ENCODE data around the gene DVL2.

Gene DVL2

DNA sequence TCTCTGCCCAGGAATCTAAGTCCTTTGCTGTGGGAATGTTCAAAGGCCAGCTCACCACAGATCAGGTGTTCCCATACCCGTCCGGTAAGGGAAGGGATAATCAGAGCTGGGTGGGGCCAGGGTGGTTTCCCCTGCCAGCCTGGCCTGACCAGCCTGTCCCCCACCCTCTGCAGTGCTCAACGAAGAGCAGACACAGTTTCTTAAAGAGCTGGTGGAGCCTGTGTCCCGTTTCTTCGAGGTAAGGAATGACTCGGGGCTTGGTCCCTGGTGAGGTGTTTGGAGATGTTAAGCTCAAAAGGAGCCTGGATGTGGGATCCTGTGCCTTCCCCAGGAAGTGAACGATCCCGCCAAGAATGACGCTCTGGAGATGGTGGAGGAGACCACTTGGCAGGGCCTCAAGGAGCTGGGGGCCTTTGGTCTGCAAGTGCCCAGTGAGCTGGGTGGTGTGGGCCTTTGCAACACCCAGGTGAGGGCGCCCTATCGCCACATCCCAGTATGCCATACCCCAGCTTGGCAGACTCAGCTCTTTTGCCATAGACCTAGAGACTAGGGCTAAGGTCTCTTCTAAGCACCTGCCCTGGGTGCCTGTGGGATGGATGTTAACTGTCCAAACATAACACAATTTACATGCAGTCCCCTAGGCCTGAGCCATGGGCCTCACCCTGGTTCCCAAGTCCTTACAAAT, 13.6 kb downstream of the DVL2 start:
- in situ Hi-C loops (cut with HindIII; ENCODE audit: low sequenced_read_pairs), result no loop called here

DNA sequence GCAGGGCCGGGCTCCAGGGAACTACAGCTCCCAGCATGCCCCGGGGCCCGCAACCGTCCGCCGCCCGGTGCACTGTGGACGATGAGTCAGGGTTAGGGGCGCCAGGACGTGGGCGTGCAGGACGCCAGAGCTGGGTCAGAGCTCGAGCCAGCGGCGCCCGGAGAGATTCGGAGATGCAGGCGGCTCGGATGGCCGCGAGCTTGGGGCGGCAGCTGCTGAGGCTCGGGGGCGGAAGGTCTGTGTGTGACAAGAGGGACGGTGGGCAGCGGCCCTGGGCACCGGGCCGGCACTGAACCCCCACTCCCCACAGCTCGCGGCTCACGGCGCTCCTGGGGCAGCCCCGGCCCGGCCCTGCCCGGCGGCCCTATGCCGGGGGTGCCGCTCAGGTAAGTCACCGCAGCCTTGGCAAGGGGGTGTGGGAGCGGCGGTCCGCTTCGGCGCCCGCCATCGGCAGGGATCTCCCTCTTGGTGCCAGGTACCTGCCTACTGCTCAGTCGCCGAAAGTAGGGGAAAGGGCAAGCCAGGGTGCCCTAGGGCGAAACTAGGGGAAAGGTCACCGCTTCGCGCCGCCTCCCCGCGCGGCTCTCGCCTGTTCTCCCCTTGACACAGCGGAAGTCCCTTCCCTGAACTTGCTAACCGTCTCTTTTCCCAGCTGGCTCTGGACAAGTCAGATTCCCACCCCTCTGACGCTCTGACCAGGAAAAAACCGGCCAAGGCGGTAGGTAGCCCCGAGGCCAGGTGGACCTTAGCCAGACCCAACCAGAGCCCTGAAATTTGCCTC, 14.3 kb downstream of the DVL2 start, which contains the start of the genes ACADVL and DLG4:
TSS of gene ACADVL (plus strand) at position 127 of the 781 bp plus-strand sequence. CDS start at position 174, 47 bp downstream.
TSS of gene DLG4 (minus strand) at position 25 of the 781 bp plus-strand sequence.
- in situ Hi-C loops (cut with HindIII; ENCODE audit: low sequenced_read_pairs), result no loop called here

DNA sequence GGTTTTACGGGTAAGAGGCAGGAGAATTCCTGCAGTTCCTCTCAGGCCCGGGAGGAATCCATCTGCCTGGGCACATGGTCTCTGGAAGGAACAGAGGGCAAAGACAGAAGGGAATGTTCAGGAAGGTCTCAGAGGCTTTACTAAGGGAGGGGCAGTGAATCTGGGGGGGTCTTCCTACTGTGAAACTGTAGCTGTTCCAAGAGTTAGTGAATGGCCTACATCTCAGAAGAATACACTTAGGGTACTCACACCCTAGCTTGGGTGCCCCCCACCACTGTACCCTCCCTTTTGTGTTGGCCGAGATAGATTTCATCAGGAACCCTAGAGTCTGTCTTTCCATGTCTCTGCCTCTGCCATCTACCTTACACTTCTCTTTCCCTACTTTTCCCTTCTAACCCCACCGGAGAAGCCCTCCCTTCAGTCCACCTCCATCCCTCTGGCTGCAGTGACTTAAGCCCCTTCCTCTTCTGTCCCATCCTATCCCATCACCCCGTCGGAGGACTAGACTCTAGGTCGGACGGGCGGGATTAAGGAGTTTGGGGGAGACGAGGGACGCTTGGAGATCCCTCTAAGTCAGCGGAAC, 15.0 kb downstream of the DVL2 start:
- in situ Hi-C loops (cut with HindIII; ENCODE audit: low sequenced_read_pairs), result no loop called here

DNA sequence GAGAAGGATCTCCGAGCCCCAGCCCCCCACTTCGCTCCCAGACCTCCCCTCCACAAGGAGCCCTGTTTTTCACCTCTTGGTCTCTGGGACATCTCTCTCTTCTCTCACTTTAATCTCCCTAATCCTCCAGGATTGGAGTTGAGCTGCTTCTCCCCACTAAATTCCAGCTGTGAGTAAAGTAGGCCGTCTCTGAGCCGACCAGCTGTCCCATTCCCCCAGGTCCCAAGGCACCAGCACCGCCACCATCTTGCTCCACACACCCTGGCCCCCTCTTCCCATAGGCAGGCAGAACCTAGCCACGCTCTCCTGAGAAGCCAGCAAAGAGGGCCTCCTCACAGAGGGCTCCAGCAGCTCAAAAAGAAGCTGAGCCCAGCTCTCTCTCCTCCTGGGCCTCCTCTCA, 15.6 kb downstream of the DVL2 start:
- in situ Hi-C loops (cut with HindIII; ENCODE audit: low sequenced_read_pairs), result no loop called here

DNA sequence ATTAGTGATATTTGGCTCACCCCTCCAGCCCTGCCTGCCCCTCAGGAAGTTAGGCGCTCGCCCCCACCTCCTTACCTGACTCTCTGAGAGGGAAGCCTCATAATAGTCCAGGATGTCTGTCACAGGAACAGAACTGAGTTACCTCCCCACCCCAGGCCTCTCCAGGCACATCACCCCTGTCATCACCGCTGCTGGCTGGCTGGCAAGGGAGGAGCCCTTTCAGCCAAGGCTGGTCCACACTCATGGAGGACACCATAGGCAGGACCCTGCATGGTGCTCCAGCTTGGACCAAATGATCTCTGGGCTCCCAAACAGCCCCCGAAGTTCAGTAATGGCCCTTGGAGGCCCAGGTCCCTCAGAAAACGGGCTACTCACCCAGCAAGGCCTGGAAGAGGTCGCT, 16.2 kb downstream of the DVL2 start:
- in situ Hi-C loops (cut with HindIII; ENCODE audit: low sequenced_read_pairs), result no loop called here

DNA sequence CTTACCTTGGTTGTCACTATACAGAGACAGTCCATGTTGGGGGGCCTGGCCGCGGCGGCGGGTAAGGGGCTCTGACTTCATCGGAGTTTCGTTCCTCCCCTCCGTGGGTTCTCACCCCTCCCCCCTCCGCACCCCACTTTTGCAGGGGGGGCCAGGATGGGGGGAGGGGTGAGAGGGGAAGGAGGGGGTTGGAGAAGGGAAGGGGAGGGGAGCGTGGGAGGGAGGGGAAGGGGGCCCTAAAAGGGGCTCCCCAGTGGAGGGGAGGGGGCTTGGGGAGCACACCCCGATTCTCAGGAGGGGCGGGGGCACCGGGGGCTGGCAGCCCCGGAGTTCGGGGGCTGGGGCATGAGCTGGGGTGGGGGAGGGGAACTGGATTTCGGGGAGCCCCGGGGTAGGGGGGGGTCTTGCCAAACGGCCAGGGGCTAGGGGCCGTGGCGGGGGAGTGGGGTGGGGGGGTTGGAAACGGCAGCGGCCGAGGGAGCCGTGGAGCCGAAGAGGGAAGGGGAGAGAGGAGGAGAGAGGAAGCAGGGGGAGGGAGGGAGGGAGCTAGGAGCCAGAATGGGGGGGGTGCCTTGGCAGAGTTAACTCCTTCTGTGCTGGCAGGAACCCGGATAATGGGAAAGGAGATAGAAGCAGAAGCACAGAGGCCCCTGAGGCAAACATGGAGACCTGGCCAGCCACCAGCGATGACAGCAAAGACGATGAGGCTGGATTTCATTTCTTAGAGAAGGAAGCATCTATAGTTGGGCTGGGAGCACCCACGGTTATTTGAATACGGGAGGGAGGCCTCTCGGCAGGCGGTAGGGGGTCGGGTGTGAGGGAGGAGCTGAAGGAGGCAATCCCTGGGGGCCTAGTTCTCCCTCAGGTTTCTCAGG, 17.0 kb downstream of the DVL2 start:
- in situ Hi-C loops (cut with HindIII; ENCODE audit: low sequenced_read_pairs), result no loop called here

DNA sequence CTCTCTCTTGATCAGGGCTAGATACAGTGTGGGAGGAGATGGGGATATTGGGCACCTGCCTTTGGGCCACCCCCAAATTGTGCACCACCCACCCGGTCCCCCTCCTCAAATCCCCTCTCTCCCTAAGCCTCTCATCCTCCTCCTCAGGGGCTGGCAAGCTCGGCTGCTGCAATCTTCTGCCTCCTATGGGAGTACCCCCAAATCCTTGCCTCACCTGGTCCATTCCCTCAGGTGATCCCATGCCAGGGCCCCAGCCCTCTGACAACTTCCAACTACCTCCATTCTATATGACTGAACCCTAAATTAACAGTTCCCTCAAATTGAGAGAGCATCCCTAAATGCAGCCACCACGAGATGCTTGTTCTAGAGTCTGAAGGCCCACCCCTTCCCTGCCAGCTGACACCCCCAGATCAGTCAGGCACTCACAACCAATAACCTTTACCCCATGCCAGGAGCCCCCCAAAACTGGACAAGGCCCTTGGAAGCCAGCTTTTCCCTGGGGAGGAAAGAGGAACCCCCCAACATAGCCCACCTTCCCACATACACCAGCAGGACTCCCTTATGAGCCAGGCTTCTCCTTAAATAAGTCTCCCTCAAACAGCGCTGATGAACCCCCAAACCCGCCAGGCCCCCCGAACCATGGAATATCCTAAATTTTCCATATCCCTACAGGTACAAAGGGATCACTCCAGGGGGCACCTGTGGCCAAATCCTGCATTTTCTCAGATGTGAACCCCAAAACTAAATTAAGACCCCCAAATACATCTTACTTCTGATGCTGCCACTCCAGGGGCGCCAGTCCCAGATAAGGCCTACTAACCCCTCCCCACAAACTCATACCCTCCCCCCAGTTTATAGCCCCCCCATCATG, 17.8 kb downstream of the DVL2 start:
- in situ Hi-C loops (cut with HindIII; ENCODE audit: low sequenced_read_pairs), result no loop called here

DNA sequence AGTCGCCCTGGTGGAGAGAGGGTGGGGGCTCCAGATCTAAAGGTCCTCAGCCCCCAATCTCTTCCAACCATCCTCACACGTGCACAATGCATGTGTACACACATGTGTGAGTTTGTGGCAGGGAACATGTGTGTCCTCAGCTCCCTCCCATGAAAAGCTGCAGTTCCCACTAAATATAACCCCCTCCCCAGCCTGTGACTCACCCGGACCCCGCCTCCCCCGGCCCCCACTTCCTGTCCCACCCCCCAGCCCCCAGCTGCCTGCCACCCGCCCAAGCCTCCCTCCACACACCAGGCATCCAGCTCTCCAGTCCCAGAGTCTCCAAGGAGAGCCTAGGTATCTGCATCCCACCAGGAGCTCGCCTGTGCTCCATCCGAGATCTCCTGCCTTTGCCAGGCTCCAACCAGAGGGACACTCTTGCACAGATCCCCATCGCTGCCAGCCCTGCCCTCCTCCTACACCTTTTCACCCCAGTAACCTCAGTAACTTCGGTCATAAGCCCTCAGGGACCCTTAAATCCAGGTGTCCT, 18.6 kb downstream of the DVL2 start:
- in situ Hi-C loops (cut with HindIII; ENCODE audit: low sequenced_read_pairs), result no loop called here

DNA sequence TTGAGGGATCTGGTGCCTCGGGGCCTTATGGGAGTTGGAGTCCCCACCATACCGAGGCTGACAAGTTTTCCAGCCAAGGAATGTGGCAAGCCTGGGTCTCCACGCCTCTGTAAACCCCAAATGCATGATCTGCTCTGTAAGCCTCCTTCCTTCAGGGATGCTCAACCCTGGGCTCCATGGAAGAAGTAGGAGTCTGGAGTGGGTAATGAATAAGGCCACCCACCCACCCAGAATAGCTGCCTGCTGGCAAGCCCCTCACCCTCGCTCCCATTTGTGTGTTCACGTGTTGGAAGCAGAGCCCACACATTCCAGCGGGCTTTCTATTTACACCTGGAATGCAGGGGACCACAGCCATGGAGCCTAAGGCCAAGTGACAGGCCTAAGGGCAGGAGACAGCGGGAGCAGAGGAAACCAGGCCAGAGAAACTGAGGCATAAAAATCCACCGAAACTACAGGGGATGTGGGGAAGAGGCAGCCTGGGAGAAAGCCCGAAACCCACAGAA, 19.1 kb downstream of the DVL2 start:
- in situ Hi-C loops (cut with HindIII; ENCODE audit: low sequenced_read_pairs), result no loop called here

DNA sequence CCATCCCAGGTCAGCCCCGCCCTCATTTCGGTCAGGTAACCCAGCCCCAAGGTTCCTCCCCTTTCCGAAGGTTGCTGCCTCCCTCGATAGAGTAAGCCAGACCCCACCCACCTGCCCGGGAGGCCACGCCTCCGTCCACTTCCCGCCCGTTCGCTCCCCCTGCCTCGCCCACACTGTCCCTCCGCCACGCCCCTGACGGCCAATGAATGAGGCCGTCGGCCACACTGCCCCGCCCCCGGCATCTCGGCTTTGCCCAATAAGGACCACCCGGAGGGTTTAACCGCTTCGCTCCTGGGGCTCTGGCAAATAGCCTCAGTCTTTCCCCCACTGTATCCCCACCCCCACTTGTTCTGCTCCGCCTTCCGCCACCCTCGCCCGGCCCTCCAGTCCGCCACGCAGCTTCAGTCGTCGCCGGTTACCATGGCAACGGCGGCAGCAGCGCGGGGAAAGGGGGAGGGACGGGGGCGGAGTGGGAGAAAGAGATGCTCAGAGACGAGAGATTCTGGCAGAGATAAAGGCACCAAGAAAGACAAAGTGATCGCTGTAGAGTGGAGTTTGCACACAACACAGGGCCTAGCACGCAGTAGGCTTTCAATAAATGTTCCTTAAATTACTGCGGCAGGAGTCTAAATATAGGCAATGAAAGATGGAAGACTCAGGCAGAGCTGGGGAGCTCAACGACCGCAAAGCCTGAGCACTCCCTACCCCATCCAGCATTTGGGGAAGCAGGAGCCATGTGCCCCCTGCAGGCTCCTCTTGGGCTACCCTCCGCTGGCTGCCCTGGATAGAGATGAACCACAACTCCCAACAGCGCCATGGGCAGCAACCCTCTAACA, 19.8 kb downstream of the DVL2 start:
- in situ Hi-C loops (cut with HindIII; ENCODE audit: low sequenced_read_pairs), result no loop called here

DNA sequence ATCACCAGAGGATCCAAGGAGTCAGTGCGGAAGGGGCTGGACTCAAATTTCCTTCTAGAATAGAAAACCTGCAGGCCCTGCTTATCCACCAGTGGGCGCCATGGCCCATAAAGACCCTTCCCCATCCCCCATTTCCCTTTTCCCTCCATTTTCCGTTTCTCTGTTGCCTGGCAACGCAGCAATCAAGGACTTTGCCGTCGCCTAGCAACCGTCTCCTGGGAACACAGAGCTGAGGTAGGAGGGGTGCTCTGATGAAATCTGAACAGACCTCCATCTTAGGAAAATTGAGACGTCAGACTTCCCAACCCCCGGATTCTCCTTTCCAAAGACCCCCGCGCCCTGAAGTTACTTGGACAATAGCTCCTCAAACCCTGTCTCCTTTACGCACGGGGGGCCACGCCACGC, 20.4 kb downstream of the DVL2 start:
- in situ Hi-C loops (cut with HindIII; ENCODE audit: low sequenced_read_pairs), result no loop called here

DNA sequence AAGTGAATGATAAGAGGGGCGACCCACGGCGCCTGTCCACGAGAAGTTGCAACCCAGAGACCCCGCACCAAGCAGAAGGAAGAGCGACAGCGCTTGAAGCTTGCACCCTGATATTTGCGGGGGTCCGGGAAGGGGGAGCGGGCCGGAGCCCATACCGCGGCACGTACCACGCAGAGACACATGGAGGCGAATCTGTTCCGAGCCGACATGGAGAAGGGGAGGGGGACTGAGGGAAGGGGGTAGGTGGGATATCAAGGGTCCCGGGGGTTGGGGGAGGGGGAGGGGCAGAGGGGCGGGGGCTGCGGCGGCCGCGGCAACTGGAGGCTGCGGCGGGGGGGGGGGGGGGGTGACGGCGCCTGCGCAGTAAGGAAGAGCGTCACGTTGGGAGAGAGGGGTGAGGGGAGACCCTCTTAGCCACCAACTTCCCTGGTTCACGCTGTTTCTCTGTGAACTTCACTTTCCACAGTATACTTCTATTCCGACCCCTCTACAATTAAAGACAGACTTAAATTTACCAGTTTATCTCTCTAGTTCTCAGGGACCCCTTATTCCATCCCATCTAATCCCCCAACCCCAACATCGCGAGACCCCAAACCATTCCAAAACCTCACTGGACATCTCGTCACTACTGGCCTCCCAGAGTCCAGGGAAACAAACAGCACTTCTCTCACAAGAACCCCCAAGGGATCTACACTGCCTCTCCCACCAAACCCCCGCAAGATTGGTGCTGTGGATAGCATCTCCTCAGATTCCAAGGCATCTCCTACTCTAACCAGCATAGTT, 22.6 kb downstream of the DVL2 start:
- in situ Hi-C loops (cut with HindIII; ENCODE audit: low sequenced_read_pairs), result no loop called here

DNA sequence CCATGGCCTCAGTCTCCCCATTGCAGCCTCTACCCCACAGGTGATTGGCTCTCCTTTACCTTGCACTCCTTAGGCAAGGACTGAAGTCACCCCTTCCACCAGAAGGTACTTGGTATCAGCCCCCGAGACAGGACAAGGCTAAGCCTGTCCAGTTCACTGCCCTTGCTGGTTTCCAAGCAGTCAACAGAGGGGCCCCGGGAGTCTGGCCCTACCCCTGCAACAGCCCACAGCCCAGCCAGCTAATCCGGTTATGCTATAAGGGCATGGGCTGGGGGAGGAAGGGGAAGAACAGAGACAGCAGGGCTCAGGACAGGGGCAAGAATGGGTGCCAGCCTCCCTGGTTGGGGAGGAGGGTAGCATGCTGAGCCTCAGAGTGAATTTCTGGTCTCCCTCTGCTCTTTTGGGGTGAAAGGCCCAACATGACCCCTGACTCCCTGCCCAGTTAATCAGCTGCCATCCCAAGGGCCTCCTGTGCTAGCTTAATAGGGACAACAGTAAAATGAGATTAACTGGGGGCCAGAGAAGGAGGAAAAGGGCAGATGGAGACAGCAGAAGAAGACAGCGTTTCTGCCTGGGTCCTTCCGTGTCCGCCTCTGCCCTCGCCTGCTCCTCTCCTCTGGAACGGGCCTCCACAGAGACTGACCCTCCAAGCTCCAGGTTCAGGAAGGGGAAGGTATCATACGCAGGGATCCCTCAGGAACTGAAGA, 25.4 kb downstream of the DVL2 start:
- in situ Hi-C loops (cut with HindIII; ENCODE audit: low sequenced_read_pairs), result no loop called here

DNA sequence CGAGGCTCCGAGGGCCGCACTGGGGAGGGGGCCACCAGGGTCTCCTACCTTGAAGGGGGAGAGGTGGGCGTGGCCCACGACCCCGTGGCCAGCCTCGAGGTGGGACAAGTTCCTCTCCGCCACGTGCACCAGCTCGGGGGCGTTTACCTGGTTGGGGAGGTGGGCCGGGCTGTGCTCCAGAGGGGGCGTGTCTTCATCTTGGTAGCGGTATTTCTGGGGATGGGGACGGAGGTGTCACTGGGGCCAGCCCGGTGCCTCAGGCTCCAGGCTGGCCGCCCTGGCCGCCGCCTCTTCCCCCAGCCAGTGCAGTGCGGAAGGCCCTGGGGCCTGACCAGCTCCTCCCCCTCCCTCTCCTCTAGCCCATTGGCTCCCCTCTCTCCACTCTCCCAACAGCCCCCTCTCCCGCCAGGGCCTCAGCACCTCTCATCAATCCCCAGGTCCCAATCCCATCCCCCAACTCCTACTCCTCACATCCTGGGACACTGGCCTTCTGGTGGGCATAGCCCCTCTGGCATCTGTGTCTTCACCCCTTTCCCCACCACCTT, 26.2 kb downstream of the DVL2 start:
- in situ Hi-C loops (cut with HindIII; ENCODE audit: low sequenced_read_pairs), result no loop called here

DNA sequence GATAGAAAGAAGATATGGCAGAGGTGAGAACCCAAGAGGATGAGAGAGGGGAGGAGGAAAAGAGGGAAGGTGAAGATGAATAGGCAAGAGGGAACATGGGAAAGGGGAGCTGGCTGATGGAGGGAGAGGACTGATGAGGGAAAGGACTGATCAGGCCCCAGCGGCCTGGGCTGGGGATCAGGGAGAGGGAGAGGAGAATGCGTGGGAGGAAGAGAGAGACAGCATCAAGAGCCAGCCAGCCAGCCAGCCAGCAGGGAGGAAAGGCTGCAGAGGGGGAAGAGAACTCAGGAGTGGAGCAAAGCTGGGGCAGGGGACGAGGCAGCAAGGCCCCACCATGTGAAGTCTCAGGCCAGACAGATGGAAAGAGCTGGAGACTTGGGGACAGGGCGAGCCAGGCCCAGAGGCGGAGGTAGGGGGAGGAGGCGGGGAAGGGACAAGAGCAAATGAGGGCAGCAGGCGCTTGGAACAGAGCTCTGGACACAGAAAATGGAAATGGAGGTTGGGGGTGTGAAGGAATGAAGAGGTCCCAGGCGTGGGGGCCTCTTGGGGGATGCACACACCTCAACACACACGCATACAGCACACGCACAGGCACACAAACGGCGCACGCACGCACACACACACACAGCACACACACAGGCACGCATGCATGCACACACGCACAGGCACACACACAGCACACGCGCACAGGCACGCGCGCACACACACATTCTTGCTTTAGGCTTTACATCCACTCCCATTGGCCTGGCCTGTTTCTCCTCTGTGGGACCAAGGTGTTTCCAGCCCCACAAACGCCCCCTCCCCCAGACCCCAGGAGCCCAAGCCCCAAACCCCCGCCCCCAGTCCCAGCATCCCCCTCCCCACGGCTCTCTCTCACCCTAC, 27.0 kb downstream of the DVL2 start:
- in situ Hi-C loops (cut with HindIII; ENCODE audit: low sequenced_read_pairs), result no loop called here

DNA sequence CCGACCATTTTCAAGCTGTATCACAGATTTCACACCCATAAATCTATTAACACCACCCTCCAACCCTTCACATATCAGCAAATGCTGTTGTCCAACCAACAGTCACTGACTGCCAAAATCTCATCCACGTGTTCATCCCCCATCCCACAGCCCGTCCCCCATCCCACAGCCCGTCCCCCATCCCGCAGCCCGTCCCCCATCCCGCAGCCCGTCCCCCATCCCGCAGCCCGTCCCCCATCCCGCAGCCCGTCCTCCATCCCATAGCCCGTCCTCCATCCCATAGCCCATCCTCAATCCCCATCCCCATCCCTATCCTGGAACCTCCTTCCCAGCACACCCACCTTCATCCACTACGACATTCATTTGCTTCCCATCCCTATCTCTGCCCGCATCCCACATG, 28.8 kb downstream of the DVL2 start:
- in situ Hi-C loops (cut with HindIII; ENCODE audit: low sequenced_read_pairs), result no loop called here
